Measurements from ENCODE around the gene SPDYE11.
"Not testable (repeated sequence)": the region's sequence is repeated elsewhere in the genome, so short reads cannot be mapped to it uniquely, and the experiment has no call there.

GRCh38 chr7:73057811-73058210 is at the start of gene SPDYE11:
- TF ChIP-seq, protein P1, sequence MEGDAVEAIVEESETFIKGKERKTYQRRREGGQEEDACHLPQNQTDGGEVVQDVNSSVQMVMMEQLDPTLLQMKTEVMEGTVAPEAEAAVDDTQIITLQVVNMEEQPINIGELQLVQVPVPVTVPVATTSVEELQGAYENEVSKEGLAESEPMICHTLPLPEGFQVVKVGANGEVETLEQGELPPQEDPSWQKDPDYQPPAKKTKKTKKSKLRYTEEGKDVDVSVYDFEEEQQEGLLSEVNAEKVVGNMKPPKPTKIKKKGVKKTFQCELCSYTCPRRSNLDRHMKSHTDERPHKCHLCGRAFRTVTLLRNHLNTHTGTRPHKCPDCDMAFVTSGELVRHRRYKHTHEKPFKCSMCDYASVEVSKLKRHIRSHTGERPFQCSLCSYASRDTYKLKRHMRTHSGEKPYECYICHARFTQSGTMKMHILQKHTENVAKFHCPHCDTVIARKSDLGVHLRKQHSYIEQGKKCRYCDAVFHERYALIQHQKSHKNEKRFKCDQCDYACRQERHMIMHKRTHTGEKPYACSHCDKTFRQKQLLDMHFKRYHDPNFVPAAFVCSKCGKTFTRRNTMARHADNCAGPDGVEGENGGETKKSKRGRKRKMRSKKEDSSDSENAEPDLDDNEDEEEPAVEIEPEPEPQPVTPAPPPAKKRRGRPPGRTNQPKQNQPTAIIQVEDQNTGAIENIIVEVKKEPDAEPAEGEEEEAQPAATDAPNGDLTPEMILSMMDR (conservative IDR thresholded peaks at IDR 0.05 in 1 of 2, IDR thresholded peaks at IDR 0.05 in 1 of 2; ENCODE audit: extremely low read depth in 1 of 2, insufficient read depth in 1 of 2, low read depth in 1 of 2, low read length in 2 of 2) = not testable (repeated sequence)
- not testable (repeated sequence) for TF ChIP-seq EZH2 (IDR thresholded peaks at IDR 0.05; ENCODE audit: borderline replicate concordance, low read length)

Data from mammary epithelial cell (primary cell).